K562 (cell line): ENCODE measurements around the gene PTTG1IP. TPM values are rescaled to one million over a fixed set of nuclear protein-coding genes. Genes with fewer than 3 reads are reported as not detected.

Experiments
- ARID1B ChIP-seq: fragments of 450-650 bp; IDR thresholded peaks from 2 replicates; pipeline ENCODE4 v1.6.1; 2016; ENCODE audit warnings: antibody characterized with exemption, mild to moderate bottlenecking, inconsistent platforms
- EP300 ChIP-seq: IDR thresholded peaks from 2 replicates; pipeline ENCODE4 v1.6.1; 2012; ENCODE audit warnings: low read length, improper control_type of control experiment
- HSF4 ChIP-seq: fragments of 250-450 bp; sonication (Bioruptor Pico); IDR thresholded peaks from 2 replicates; pipeline ENCODE4 v2.1.2; 2022; ENCODE audit warnings: mild to moderate bottlenecking, moderate library complexity, borderline replicate concordance
- JUND ChIP-seq, 2 experiments: IDR thresholded peaks; 2 replicates in 1 of 2; 3 replicates in 1 of 2; pipeline ENCODE4 v1.6.1; 2011; ENCODE audit warnings: borderline replicate concordance in 2 of 2, low read depth in 2 of 2, low read length in 2 of 2, improper control_type of control experiment in 1 of 2, missing biosample characterization in 1 of 2, missing genetic modification characterization in 1 of 2, missing genetic modification reagents in 1 of 2
- PRPF4 ChIP-seq: fragments of 200-400 bp; formaldehyde crosslinking; IDR thresholded peaks from one replicate; pipeline ENCODE4 v1.6.1; 2017; ENCODE audit warnings: low read length, low read depth, mild to moderate bottlenecking; ENCODE audit not compliant: insufficient read depth, poor library complexity, severe bottlenecking
- SMAD1 ChIP-seq: fragments of 150-350 bp; IDR thresholded peaks from 2 replicates; pipeline ENCODE4 v1.6.1; 2014; ENCODE audit warnings: low read length, low read depth; ENCODE audit not compliant: partially characterized antibody
- SREBF2 ChIP-seq: sonication (generic); formaldehyde crosslinking; IDR thresholded peaks from 2 replicates; pipeline ENCODE4 v1.4.0; 2020; ENCODE audit warnings: mild to moderate bottlenecking, missing genetic modification reagents
- TEAD1 ChIP-seq, 2 experiments: fragments of 450-650 bp in 1 of 2; sonication (generic) in 1 of 2; formaldehyde crosslinking; IDR thresholded peaks; 2 replicates each; pipeline versions ENCODE4 v1.4.0 to v1.8.0; 2020 to 2022; ENCODE audit warnings: mild to moderate bottlenecking in 2 of 2, missing genetic modification reagents in 1 of 2
- ZC3H11A ChIP-seq: IDR thresholded peaks from 2 replicates; pipeline ENCODE4 v1.6.1; 2012; ENCODE audit warnings: low read depth, low read length, improper control_type of control experiment
- ZFP36 ChIP-seq: fragments of 150-350 bp; IDR thresholded peaks from 2 replicates; pipeline ENCODE4 v1.6.1; 2018; ENCODE audit warnings: low read length, low read depth; ENCODE audit not compliant: partially characterized antibody
- ZNF121 ChIP-seq: sonication (generic); formaldehyde crosslinking; conservative IDR thresholded peaks from 2 replicates; pipeline ENCODE4 v1.8.0; 2022; ENCODE audit warnings: missing genetic modification reagents
- polyA plus RNA-seq, 8 experiments: library from polyadenylated mRNA; depleted of rRNA in 4 of 8; stranded (reverse) in 5 of 8; unstranded in 3 of 8; fragments of >200 nt; fragmentation: Nextera tagmentation in 2 of 8; fragmentation: Illumina TruSeq in 1 of 8; extraction: Ambion mirVana in 2 of 8; extraction: Trizol in 1 of 8; gene quantifications; 2 replicates each; pipeline versions ENCODE4 v1.2.1 to v1.2.3, GENCODE V29; 2011 to 2014; ENCODE audit warnings: inconsistent platforms in 1 of 8, missing spikeins in 1 of 8
- total RNA-seq, 7 experiments: library from RNA; depleted of rRNA in 6 of 7; stranded (reverse); fragments of >200 nt in 6 of 7; fragmentation: Illumina TruSeq in 2 of 7; extraction: Trizol in 2 of 7; gene quantifications; 2 replicates each; pipeline versions ENCODE4 v1.2.1 to v1.2.3, GENCODE V29; 2011 to 2021; ENCODE audit warnings: low replicate concordance in 1 of 7
- TF ChIP-seq, protein P1 (sequence below): fragments of 450-650 bp; IDR thresholded peaks from 2 replicates; pipeline ENCODE4 v1.6.1; 2016; ENCODE audit warnings: mild to moderate bottlenecking, moderate library complexity
- TF ChIP-seq, protein P2 (sequence below): sonication (generic); formaldehyde crosslinking; IDR thresholded peaks from 2 replicates; pipeline ENCODE4 v1.5.0; 2020; ENCODE audit warnings: missing genetic modification reagents

PTTG1IP gene
- total and polyA plus RNA-seq, 9 of the 15 experiments (the other 6 are each of a cell fraction or from before 2014, with no cell fraction given), result 5.0 to 99.3 (median 82.4) TPM

DNA sequence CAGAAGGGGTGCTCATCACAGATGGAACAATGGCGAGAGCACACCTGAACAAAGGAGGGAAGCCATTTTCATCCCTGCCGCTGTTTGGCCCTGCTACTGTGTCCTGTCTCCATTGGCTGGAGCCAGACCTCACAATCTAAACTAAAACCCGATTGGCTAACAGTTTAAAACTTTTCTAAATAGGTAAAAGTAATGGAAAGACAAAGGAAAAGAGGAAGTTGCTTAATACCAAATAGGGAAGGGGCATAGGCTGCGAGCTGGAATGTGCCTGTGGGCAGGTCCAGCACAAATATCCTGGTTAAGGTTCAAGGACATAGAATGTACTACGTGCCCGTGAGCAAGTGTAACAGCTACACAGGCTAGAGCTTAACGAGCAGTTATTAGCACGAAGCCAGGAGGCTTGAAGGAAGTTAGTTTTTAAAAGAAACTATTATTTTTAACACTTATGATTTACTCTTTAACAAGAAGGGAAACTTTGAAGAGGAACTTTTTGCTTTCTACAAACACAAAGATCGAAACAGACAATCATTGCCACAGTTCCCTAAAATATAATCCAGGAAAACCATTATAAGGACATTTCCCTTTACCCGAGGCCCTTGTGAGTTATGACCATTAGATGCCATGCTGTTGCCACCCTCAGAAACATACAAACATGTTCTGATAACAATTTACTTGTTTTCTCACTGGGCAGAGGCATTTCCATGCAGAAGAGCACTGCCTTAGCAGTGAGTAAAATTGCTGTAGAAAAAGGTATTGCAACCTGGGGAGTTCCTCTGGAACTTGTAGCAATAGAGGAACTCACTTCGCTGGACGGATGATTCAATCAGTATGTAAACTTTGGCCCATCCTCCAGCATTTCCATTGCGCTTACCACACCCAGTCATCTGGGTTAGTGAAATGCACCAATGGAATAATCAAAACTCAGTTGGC lies 4.8 kb upstream of the PTTG1IP start (continued):
- peak; percentile 78; the same call in 1 of the 2 replicates for TF ChIP-seq EP300
- TF ChIP-seq ZFP36, result no peak
- TF ChIP-seq ARID1B, result peak; percentile 57
- TF ChIP-seq, protein P1, sequence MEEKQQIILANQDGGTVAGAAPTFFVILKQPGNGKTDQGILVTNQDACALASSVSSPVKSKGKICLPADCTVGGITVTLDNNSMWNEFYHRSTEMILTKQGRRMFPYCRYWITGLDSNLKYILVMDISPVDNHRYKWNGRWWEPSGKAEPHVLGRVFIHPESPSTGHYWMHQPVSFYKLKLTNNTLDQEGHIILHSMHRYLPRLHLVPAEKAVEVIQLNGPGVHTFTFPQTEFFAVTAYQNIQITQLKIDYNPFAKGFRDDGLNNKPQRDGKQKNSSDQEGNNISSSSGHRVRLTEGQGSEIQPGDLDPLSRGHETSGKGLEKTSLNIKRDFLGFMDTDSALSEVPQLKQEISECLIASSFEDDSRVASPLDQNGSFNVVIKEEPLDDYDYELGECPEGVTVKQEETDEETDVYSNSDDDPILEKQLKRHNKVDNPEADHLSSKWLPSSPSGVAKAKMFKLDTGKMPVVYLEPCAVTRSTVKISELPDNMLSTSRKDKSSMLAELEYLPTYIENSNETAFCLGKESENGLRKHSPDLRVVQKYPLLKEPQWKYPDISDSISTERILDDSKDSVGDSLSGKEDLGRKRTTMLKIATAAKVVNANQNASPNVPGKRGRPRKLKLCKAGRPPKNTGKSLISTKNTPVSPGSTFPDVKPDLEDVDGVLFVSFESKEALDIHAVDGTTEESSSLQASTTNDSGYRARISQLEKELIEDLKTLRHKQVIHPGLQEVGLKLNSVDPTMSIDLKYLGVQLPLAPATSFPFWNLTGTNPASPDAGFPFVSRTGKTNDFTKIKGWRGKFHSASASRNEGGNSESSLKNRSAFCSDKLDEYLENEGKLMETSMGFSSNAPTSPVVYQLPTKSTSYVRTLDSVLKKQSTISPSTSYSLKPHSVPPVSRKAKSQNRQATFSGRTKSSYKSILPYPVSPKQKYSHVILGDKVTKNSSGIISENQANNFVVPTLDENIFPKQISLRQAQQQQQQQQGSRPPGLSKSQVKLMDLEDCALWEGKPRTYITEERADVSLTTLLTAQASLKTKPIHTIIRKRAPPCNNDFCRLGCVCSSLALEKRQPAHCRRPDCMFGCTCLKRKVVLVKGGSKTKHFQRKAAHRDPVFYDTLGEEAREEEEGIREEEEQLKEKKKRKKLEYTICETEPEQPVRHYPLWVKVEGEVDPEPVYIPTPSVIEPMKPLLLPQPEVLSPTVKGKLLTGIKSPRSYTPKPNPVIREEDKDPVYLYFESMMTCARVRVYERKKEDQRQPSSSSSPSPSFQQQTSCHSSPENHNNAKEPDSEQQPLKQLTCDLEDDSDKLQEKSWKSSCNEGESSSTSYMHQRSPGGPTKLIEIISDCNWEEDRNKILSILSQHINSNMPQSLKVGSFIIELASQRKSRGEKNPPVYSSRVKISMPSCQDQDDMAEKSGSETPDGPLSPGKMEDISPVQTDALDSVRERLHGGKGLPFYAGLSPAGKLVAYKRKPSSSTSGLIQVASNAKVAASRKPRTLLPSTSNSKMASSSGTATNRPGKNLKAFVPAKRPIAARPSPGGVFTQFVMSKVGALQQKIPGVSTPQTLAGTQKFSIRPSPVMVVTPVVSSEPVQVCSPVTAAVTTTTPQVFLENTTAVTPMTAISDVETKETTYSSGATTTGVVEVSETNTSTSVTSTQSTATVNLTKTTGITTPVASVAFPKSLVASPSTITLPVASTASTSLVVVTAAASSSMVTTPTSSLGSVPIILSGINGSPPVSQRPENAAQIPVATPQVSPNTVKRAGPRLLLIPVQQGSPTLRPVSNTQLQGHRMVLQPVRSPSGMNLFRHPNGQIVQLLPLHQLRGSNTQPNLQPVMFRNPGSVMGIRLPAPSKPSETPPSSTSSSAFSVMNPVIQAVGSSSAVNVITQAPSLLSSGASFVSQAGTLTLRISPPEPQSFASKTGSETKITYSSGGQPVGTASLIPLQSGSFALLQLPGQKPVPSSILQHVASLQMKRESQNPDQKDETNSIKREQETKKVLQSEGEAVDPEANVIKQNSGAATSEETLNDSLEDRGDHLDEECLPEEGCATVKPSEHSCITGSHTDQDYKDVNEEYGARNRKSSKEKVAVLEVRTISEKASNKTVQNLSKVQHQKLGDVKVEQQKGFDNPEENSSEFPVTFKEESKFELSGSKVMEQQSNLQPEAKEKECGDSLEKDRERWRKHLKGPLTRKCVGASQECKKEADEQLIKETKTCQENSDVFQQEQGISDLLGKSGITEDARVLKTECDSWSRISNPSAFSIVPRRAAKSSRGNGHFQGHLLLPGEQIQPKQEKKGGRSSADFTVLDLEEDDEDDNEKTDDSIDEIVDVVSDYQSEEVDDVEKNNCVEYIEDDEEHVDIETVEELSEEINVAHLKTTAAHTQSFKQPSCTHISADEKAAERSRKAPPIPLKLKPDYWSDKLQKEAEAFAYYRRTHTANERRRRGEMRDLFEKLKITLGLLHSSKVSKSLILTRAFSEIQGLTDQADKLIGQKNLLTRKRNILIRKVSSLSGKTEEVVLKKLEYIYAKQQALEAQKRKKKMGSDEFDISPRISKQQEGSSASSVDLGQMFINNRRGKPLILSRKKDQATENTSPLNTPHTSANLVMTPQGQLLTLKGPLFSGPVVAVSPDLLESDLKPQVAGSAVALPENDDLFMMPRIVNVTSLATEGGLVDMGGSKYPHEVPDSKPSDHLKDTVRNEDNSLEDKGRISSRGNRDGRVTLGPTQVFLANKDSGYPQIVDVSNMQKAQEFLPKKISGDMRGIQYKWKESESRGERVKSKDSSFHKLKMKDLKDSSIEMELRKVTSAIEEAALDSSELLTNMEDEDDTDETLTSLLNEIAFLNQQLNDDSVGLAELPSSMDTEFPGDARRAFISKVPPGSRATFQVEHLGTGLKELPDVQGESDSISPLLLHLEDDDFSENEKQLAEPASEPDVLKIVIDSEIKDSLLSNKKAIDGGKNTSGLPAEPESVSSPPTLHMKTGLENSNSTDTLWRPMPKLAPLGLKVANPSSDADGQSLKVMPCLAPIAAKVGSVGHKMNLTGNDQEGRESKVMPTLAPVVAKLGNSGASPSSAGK, result peak; percentile 41
- TF ChIP-seq ZNF121, result no peak
- peak in 1 of 2 experiments; percentile 12; a peak in 1 of 4 replicates for TF ChIP-seq TEAD1 (CRISPR knock-in tag; IDR thresholded peaks at IDR 0.05)
- TF ChIP-seq SREBF2 (CRISPR knock-in tag), result no peak
- TF ChIP-seq SMAD1, result no peak
- TF ChIP-seq, protein P2, sequence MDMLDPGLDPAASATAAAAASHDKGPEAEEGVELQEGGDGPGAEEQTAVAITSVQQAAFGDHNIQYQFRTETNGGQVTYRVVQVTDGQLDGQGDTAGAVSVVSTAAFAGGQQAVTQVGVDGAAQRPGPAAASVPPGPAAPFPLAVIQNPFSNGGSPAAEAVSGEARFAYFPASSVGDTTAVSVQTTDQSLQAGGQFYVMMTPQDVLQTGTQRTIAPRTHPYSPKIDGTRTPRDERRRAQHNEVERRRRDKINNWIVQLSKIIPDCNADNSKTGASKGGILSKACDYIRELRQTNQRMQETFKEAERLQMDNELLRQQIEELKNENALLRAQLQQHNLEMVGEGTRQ (CRISPR knock-in tag), result no peak
- no peak for TF ChIP-seq PRPF4
- TF ChIP-seq HSF4 (CRISPR knock-in tag), result no peak
- peak; percentile 83 for TF ChIP-seq JUND (IDR thresholded peaks at IDR 0.05; ENCODE audit: borderline replicate concordance, low read depth, low read length)
- TF ChIP-seq JUND (tag; IDR thresholded peaks at IDR 0.05; ENCODE audit: borderline replicate concordance, low read depth, low read length), result peak; percentile 51; the same call in 1 of the 3 replicates
- TF ChIP-seq ZC3H11A, result no peak
